HCT116 (cell line): ENCODE measurements around the gene NDN.

ENCODE experiments used
- EGR1 ChIP-seq: IDR thresholded peaks from 2 replicates; pipeline ENCODE4 v1.6.1; 2012; ENCODE audit warnings: low read depth
- ELF1 ChIP-seq: IDR thresholded peaks from 2 replicates; pipeline ENCODE4 v1.6.1; 2012; ENCODE audit warnings: low read depth, borderline replicate concordance
- EZH2 ChIP-seq: fragments of 200-600 bp; sonication (generic); IDR thresholded peaks from 2 replicates; pipeline ENCODE4 v1.6.1; 2017; ENCODE audit warnings: antibody characterized with exemption, mixed run types
- EZH2phosphoT487 ChIP-seq: fragments of 200-600 bp; IDR thresholded peaks from 2 replicates; pipeline ENCODE4 v1.6.1; 2018; ENCODE audit warnings: antibody characterized with exemption, borderline replicate concordance
- JUND ChIP-seq: IDR thresholded peaks from 2 replicates; pipeline ENCODE4 v1.6.1; 2012
- POLR2A ChIP-seq: IDR thresholded peaks from 2 replicates; pipeline ENCODE4 v1.7.0; 2011; ENCODE audit warnings: borderline replicate concordance; ENCODE audit not compliant: insufficient read depth, insufficient read length; ENCODE audit errors: extremely low read depth
- POLR2AphosphoS5 ChIP-seq: IDR thresholded peaks from 2 replicates; pipeline ENCODE4 v1.6.1; 2011; ENCODE audit warnings: mild to moderate bottlenecking, low read depth, low read length, moderate library complexity
- RAD21 ChIP-seq: IDR thresholded peaks from 2 replicates; pipeline ENCODE4 v1.6.1; 2012; ENCODE audit warnings: low read depth, mild to moderate bottlenecking
- SP1 ChIP-seq: IDR thresholded peaks from 2 replicates; pipeline ENCODE4 v1.6.1; 2012; ENCODE audit warnings: low read depth
- ZFX ChIP-seq: fragments of 450-650 bp; IDR thresholded peaks from 2 replicates; pipeline ENCODE4 v1.6.1; 2017
- TF ChIP-seq, protein P1 (sequence below), 3 experiments: fragments of 200-600 bp in 1 of 3; sonication (generic) in 1 of 3; IDR thresholded peaks in 2 of 3; conservative IDR thresholded peaks in 1 of 3; 2 replicates each; pipeline ENCODE4 v1.5.1; 2012 to 2017; ENCODE audit warnings: low read depth in 2 of 3, low read length in 2 of 3, antibody characterized with exemption in 1 of 3, borderline replicate concordance in 1 of 3, control low read depth in 1 of 3, mild to moderate bottlenecking in 1 of 3, mixed read lengths in 1 of 3, mixed run types in 1 of 3, moderate library complexity in 1 of 3; ENCODE audit not compliant: insufficient read depth in 1 of 3
- TF ChIP-seq, protein P2 (sequence below): IDR thresholded peaks from 2 replicates; pipeline ENCODE4 v1.6.1; 2012
- TF ChIP-seq, protein P3 (sequence below): IDR thresholded peaks from 2 replicates; pipeline ENCODE4 v1.6.1; 2012
- TF ChIP-seq, protein P4 (sequence below): IDR thresholded peaks from 2 replicates; pipeline ENCODE4 v1.6.1; 2012; ENCODE audit warnings: low read depth

DNA sequence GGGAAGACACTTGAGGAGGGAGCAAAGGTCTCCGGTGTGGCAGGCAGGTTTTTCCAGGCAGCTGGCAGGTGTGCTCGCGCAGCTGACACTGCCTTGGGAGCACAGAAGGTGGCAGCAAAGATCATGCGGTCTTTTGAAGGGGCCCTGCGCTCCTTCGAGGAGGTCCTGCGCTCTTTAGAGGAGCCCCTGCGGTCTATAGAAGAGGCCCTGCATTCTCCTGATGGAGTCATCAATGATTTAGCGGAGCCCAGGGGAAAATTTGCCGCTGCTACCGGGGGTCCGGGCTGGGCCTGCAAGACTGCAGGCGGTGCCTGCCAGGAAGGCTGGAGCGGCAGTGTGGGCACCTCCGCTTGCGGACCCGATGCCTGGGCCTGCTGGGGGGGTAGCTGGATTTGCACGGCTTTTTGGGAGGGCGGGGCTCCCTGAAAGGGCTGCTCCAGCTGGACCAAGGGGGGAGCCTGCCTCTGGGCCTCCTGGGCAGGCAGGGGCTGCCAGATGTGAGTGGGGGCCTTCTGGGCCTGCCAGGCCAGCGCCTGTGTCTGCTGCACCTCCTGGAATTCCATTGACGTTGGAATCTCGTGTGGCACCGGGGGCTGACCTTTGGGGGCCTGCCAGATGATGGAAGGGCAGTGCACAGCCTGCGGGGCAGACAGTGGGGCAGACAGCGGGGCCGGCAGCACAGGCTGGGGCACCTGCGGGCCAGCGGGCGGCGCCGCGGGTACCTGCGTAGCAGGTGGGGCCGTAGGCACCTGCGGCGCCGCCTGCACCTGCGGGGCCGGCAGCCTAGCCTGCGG, 41.5 kb downstream of the NDN start:
- TF ChIP-seq, protein P1, sequence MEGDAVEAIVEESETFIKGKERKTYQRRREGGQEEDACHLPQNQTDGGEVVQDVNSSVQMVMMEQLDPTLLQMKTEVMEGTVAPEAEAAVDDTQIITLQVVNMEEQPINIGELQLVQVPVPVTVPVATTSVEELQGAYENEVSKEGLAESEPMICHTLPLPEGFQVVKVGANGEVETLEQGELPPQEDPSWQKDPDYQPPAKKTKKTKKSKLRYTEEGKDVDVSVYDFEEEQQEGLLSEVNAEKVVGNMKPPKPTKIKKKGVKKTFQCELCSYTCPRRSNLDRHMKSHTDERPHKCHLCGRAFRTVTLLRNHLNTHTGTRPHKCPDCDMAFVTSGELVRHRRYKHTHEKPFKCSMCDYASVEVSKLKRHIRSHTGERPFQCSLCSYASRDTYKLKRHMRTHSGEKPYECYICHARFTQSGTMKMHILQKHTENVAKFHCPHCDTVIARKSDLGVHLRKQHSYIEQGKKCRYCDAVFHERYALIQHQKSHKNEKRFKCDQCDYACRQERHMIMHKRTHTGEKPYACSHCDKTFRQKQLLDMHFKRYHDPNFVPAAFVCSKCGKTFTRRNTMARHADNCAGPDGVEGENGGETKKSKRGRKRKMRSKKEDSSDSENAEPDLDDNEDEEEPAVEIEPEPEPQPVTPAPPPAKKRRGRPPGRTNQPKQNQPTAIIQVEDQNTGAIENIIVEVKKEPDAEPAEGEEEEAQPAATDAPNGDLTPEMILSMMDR (IDR thresholded peaks at IDR 0.05 in 2 of 3, conservative IDR thresholded peaks at IDR 0.05 in 1 of 3; ENCODE audit: borderline replicate concordance in 1 of 3, insufficient read depth in 1 of 3, low read depth in 2 of 3, low read length in 2 of 3): no peak
- TF ChIP-seq EZH2 (no peak), JUND (no peak), POLR2A (no peak), POLR2AphosphoS5 (no peak), SP1 (no peak), EZH2phosphoT487 (no peak), EGR1 (no peak), ELF1 (no peak), ZFX (no peak), RAD21 (no peak)
- TF ChIP-seq, protein P2, sequence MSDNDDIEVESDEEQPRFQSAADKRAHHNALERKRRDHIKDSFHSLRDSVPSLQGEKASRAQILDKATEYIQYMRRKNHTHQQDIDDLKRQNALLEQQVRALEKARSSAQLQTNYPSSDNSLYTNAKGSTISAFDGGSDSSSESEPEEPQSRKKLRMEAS: no peak
- TF ChIP-seq, protein P3, sequence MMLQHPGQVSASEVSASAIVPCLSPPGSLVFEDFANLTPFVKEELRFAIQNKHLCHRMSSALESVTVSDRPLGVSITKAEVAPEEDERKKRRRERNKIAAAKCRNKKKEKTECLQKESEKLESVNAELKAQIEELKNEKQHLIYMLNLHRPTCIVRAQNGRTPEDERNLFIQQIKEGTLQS: no peak
- TF ChIP-seq, protein P4, sequence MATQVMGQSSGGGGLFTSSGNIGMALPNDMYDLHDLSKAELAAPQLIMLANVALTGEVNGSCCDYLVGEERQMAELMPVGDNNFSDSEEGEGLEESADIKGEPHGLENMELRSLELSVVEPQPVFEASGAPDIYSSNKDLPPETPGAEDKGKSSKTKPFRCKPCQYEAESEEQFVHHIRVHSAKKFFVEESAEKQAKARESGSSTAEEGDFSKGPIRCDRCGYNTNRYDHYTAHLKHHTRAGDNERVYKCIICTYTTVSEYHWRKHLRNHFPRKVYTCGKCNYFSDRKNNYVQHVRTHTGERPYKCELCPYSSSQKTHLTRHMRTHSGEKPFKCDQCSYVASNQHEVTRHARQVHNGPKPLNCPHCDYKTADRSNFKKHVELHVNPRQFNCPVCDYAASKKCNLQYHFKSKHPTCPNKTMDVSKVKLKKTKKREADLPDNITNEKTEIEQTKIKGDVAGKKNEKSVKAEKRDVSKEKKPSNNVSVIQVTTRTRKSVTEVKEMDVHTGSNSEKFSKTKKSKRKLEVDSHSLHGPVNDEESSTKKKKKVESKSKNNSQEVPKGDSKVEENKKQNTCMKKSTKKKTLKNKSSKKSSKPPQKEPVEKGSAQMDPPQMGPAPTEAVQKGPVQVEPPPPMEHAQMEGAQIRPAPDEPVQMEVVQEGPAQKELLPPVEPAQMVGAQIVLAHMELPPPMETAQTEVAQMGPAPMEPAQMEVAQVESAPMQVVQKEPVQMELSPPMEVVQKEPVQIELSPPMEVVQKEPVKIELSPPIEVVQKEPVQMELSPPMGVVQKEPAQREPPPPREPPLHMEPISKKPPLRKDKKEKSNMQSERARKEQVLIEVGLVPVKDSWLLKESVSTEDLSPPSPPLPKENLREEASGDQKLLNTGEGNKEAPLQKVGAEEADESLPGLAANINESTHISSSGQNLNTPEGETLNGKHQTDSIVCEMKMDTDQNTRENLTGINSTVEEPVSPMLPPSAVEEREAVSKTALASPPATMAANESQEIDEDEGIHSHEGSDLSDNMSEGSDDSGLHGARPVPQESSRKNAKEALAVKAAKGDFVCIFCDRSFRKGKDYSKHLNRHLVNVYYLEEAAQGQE: no peak
